H9 (cell line): ENCODE data around the gene CCDC80. TPM values are rescaled to one million over a fixed set of nuclear protein-coding genes. Genes with fewer than 3 reads are reported as not detected.

Experiments
- DNase-seq: peaks from one replicate; pipeline ENCODE4 v3.0.0-alpha.2; 2017
- H2AFZ ChIP-seq: one replicate; pipeline ENCODE4 v1.6.1; 2013; ENCODE audit warnings: mild to moderate bottlenecking, low read length, control low read depth, moderate library complexity
- H2AK5ac ChIP-seq: 2 replicates; pipeline ENCODE4 v1.6.1; 2013; ENCODE audit warnings: low read length, control low read depth, mixed read lengths; ENCODE audit not compliant: insufficient read length
- H2BK120ac ChIP-seq: one replicate; pipeline ENCODE4 v1.6.1; 2013; ENCODE audit warnings: low read depth, mild to moderate bottlenecking, low read length, control low read depth, inconsistent platforms; ENCODE audit not compliant: poor library complexity, severe bottlenecking
- H2BK12ac ChIP-seq: 2 replicates; pipeline ENCODE4 v1.6.1; 2013; ENCODE audit warnings: low read length, control low read depth, mixed read lengths, low read depth; ENCODE audit not compliant: insufficient read length
- H2BK15ac ChIP-seq: 2 replicates; pipeline ENCODE4 v1.6.1; 2013; ENCODE audit warnings: low read depth, low read length, control low read depth
- H2BK20ac ChIP-seq: one replicate; pipeline ENCODE4 v1.6.1; 2013; ENCODE audit warnings: low read depth, mild to moderate bottlenecking, low read length, control low read depth, inconsistent platforms; ENCODE audit not compliant: poor library complexity, severe bottlenecking
- H2BK5ac ChIP-seq: 2 replicates; pipeline ENCODE4 v1.6.1; 2013; ENCODE audit warnings: low read length, control low read depth, mixed read lengths; ENCODE audit not compliant: insufficient read length
- H3K14ac ChIP-seq: 2 replicates; pipeline ENCODE4 v1.6.1; 2013; ENCODE audit warnings: low read length, control low read depth; ENCODE audit not compliant: insufficient read depth
- H3K18ac ChIP-seq: 2 replicates; pipeline ENCODE4 v1.6.1; 2013; ENCODE audit warnings: low read depth, mild to moderate bottlenecking, mixed read lengths, low read length, control low read depth; ENCODE audit not compliant: insufficient read length
- H3K23ac ChIP-seq: 2 replicates; pipeline ENCODE4 v1.6.1; 2013; ENCODE audit warnings: low read length, control low read depth, mixed read lengths, low read depth; ENCODE audit not compliant: insufficient read length
- H3K23me2 ChIP-seq: 2 replicates; pipeline ENCODE4 v1.6.1; 2013; ENCODE audit warnings: low read depth, mild to moderate bottlenecking, mixed read lengths, low read length, control low read depth; ENCODE audit not compliant: insufficient read length, poor library complexity, severe bottlenecking
- H3K27ac ChIP-seq: 2 replicates; pipeline ENCODE4 v1.5.1; 2013; ENCODE audit warnings: low read length, control low read depth, mixed read lengths, low read depth; ENCODE audit not compliant: insufficient read length
- H3K27me3 ChIP-seq: 2 replicates; pipeline ENCODE4 v1.6.1; 2013; ENCODE audit warnings: low read length, control low read depth, inconsistent platforms; ENCODE audit not compliant: insufficient read depth
- H3K4ac ChIP-seq: 2 replicates; pipeline ENCODE4 v1.6.1; 2013; ENCODE audit warnings: low read depth, mild to moderate bottlenecking, control low read depth, inconsistent platforms, low read length, moderate library complexity
- H3K4me1 ChIP-seq: 2 replicates; pipeline ENCODE4 v1.6.1; 2013; ENCODE audit warnings: low read length, control low read depth, inconsistent platforms; ENCODE audit not compliant: insufficient read depth
- H3K4me2 ChIP-seq: 2 replicates; pipeline ENCODE4 v1.6.1; 2013; ENCODE audit warnings: low read length, control low read depth, mixed read lengths; ENCODE audit not compliant: insufficient read length, insufficient read depth
- H3K56ac ChIP-seq: 2 replicates; pipeline ENCODE4 v1.6.1; 2013; ENCODE audit warnings: low read depth, mild to moderate bottlenecking, mixed read lengths, low read length, control low read depth; ENCODE audit not compliant: insufficient read length
- H3K79me1 ChIP-seq: 2 replicates; pipeline ENCODE4 v1.6.1; 2013; ENCODE audit warnings: low read depth, mild to moderate bottlenecking, moderate library complexity, low read length, control low read depth, inconsistent platforms; ENCODE audit not compliant: insufficient read depth, poor library complexity, severe bottlenecking
- H3K79me2 ChIP-seq: 2 replicates; pipeline ENCODE4 v1.6.1; 2013; ENCODE audit warnings: low read length, control low read depth, inconsistent platforms; ENCODE audit not compliant: insufficient read depth
- H3K9ac ChIP-seq: 2 replicates; pipeline ENCODE4 v1.6.1; 2013; ENCODE audit warnings: low read length, control low read depth, mixed read lengths; ENCODE audit not compliant: insufficient read length; ENCODE audit errors: extremely low read depth
- H3K9me3 ChIP-seq: one replicate; pipeline ENCODE4 v1.6.1; 2013; ENCODE audit warnings: low read depth, low read length, inconsistent platforms; ENCODE audit not compliant: control insufficient read depth
- H3T11ph ChIP-seq: one replicate; pipeline ENCODE4 v1.6.1; 2013; ENCODE audit warnings: mild to moderate bottlenecking, low read length, control low read depth, inconsistent platforms
- H4K20me1 ChIP-seq: one replicate; pipeline ENCODE4 v1.6.1; 2013; ENCODE audit not compliant: control insufficient read depth, insufficient read length, insufficient read depth
- H4K5ac ChIP-seq: 2 replicates; pipeline ENCODE4 v1.6.1; 2013; ENCODE audit warnings: low read depth, mild to moderate bottlenecking, mixed read lengths, low read length, control low read depth; ENCODE audit not compliant: insufficient read length
- H4K8ac ChIP-seq: replicated peaks from 2 replicates; pipeline ENCODE4 v1.6.1; 2013; ENCODE audit warnings: low read length, control low read depth, mixed read lengths, low read depth; ENCODE audit not compliant: insufficient read length
- H4K91ac ChIP-seq: 2 replicates; pipeline ENCODE4 v1.6.1; 2013; ENCODE audit warnings: low read depth, mild to moderate bottlenecking, moderate library complexity, mixed read lengths, low read length, control low read depth; ENCODE audit not compliant: insufficient read length
- H3K27ac Mint-ChIP-seq, 3 experiments: 2 replicates in 2 of 3; 3 replicates in 1 of 3; pipeline ENCODE4 v1.8.0; 2020 to 2021; ENCODE audit warnings: mixed read lengths in 3 of 3, mild to moderate bottlenecking in 1 of 3, moderate library complexity in 1 of 3
- H3K27me3 Mint-ChIP-seq: 2 replicates; pipeline ENCODE4 v1.8.0; 2021; ENCODE audit warnings: low read depth, mild to moderate bottlenecking, moderate library complexity, mixed read lengths
- H3K36me3 Mint-ChIP-seq, 3 experiments: 2 replicates in 2 of 3; 3 replicates in 1 of 3; pipeline ENCODE4 v1.8.0; 2020 to 2021; ENCODE audit warnings: low read depth in 3 of 3, mixed read lengths in 3 of 3; ENCODE audit not compliant: insufficient read depth in 1 of 3
- H3K4me1 Mint-ChIP-seq, 2 experiments: 2 replicates each; pipeline ENCODE4 v1.8.0; 2020; ENCODE audit warnings: mixed read lengths in 2 of 2
- H3K4me3 Mint-ChIP-seq, 2 experiments: 2 replicates in 1 of 2; 3 replicates in 1 of 2; pipeline ENCODE4 v1.8.0; 2020 to 2021; ENCODE audit warnings: mild to moderate bottlenecking in 2 of 2, mixed read lengths in 2 of 2, moderate library complexity in 1 of 2
- H3K9me3 Mint-ChIP-seq, 2 experiments: 2 replicates in 1 of 2; 3 replicates in 1 of 2; pipeline ENCODE4 v1.8.0; 2020; ENCODE audit warnings: mild to moderate bottlenecking in 2 of 2, mixed read lengths in 2 of 2, moderate library complexity in 1 of 2
- WGBS: extraction: QIAGEN DNeasy Blood & Tissue Kit; methylation state at CpG from one replicate; pipeline ENCODE4 v1.1.7; 2013; ENCODE audit warnings: missing lambda C conversion rate, low lambda C conversion rate, mixed read lengths; ENCODE audit not compliant: insufficient read length; ENCODE audit errors: extremely low coverage; 5-methylcytosine and 5-hydroxymethylcytosine counted together
- total RNA-seq: library from RNA; stranded (reverse); gene quantifications from 2 replicates; pipeline ENCODE4 v1.2.1, GENCODE V29; 2021
- TF ChIP-seq, protein P1 (sequence below): fragments of 200-600 bp; sonication (generic); conservative IDR thresholded peaks from 3 replicates; pipeline ENCODE4 v1.8.0; 2021; ENCODE audit warnings: antibody characterized with exemption, mild to moderate bottlenecking

Gene CCDC80
- total RNA-seq, 1 experiment from 2014 or later: 5.4 TPM

- H2AFZ ChIP-seq: no peak overlapping the region
- H3T11ph ChIP-seq: no peak overlapping the region
- no peak overlapping the region for H4K5ac ChIP-seq
- H3K4me1 ChIP-seq: peaks cover 3% of the 10 kb centered on the region; the same call in 1 of the 2 replicates
- H2BK12ac ChIP-seq: peak overlapping the region; percentile 50
- H3K14ac ChIP-seq: no peak overlapping the region
- H4K20me1 ChIP-seq: no peaks in the 10 kb centered on the region
- TF ChIP-seq, protein P1, sequence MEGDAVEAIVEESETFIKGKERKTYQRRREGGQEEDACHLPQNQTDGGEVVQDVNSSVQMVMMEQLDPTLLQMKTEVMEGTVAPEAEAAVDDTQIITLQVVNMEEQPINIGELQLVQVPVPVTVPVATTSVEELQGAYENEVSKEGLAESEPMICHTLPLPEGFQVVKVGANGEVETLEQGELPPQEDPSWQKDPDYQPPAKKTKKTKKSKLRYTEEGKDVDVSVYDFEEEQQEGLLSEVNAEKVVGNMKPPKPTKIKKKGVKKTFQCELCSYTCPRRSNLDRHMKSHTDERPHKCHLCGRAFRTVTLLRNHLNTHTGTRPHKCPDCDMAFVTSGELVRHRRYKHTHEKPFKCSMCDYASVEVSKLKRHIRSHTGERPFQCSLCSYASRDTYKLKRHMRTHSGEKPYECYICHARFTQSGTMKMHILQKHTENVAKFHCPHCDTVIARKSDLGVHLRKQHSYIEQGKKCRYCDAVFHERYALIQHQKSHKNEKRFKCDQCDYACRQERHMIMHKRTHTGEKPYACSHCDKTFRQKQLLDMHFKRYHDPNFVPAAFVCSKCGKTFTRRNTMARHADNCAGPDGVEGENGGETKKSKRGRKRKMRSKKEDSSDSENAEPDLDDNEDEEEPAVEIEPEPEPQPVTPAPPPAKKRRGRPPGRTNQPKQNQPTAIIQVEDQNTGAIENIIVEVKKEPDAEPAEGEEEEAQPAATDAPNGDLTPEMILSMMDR: no peak
- no peak overlapping the region for H3K18ac ChIP-seq
- Mint-ChIP-seq H3K36me3 (no peaks in the 10 kb centered on the region), H3K27me3 (no peaks in the 10 kb centered on the region), H3K9me3 (no peaks in the 10 kb centered on the region), H3K4me3 (no peak overlapping the region), H3K27ac (no peak overlapping the region), H3K4me1 (peaks cover 20 to 24% of the 10 kb centered on the region in 2 experiments)
- no peaks in the 10 kb centered on the region for H3K79me1 ChIP-seq
- H2BK5ac ChIP-seq: no peak overlapping the region
- no peak for DNase-seq
- no peaks in the 10 kb centered on the region for H3K23me2 ChIP-seq
- no peak overlapping the region for H3K23ac ChIP-seq
- H4K91ac ChIP-seq: no peak overlapping the region
- no peak overlapping the region for H3K4me2 ChIP-seq
- no peaks in the 10 kb centered on the region for H3K27me3 ChIP-seq
- no peak overlapping the region for H2BK15ac ChIP-seq
- no peak overlapping the region for H2BK120ac ChIP-seq
- no CpG with 5 or more reads among the region's 5 CpGs for WGBS
- H3K56ac ChIP-seq: no peak overlapping the region
- H2AK5ac ChIP-seq: no peak overlapping the region
- H3K79me2 ChIP-seq: no peaks in the 10 kb centered on the region
- peak overlapping the region; percentile 67 for H4K8ac ChIP-seq
- H3K4ac ChIP-seq: no peak overlapping the region
- H2BK20ac ChIP-seq: no peak overlapping the region
- H3K9ac ChIP-seq: peak overlapping the region; percentile 4
- H3K9me3 ChIP-seq: no peaks in the 10 kb centered on the region
- no peak overlapping the region for H3K27ac ChIP-seq
These were observed 29.0 kb downstream of the CCDC80 start for GRCh38 chr3:112611752-112612515.
